ENCODE data around the gene PARP2.
"Not testable (repeated sequence)": the region's sequence is repeated elsewhere in the genome, so short reads cannot be mapped to it uniquely, and the experiment has no call there.

PARP2 gene

GRCh38 chr14:20346713-20347112 is 3.3 kb downstream of the PARP2 start:
- FAIRE-seq (no peak), DNase-seq (ENCODE audit: low spot score) (no peak)

GRCh38 chr14:20347747-20348146 is 4.3 kb downstream of the PARP2 start:
- no peak for FAIRE-seq
- DNase-seq (ENCODE audit: low spot score), result no peak

- no peak for DNase-seq (ENCODE audit: low spot score)
- no peak for FAIRE-seq
Observed at GRCh38 chr14:20350282-20350681, 6.8 kb downstream of the PARP2 start.

- FAIRE-seq, result no peak
- no peak for DNase-seq (ENCODE audit: low spot score)
Observed at GRCh38 chr14:20350860-20351259, 7.4 kb downstream of the PARP2 start.

DNA sequence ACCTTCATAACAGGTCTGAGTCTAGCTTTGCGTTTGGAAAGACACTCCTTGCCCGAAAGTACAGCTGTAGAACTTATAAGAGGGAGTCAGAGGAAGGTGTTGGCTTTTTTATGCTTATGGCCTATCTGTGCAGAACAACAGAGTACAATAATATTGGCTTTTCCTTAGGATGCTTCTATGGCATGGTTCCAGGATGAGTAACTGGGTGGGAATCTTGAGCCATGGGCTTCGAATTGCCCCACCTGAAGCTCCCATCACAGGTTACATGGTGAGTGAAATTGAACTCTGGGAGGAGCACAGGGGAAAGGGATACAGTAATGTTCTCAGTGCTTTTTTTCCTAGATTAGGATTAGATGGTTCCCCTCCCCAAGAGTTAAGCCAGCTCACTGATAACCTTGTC is 13.0 kb downstream of the PARP2 start:
- DNase-seq (ENCODE audit: low spot score) (no peak), FAIRE-seq (no peak)

DNA sequence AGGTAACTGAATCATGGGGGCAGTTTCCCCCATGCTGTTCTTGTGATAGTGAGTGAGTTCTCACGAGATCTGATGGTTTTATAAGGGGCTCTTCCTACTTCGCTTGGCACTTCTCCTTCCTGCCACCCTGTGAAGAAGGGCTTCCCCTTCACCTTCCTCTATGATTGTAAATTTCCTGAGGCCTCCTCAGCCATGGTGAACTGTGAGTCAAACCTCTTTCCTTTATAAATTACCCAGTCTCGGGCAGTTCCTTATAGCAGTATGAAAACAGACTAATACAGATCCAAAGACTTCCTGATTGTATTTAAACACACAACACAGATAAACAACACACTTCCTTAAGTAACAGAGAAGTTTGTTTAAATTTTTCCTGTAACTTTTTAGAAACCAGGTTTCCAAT is 15.0 kb downstream of the PARP2 start:
- not testable (repeated sequence) for DNase-seq (ENCODE audit: low spot score); FAIRE-seq

GRCh38 chr14:20365928-20366327 is 22.5 kb downstream of the PARP2 start:
- FAIRE-seq, result no peak

GRCh38 chr14:20372796-20373195 is 29.4 kb downstream of the PARP2 start:
- FAIRE-seq (no peak), DNase-seq (ENCODE audit: low spot score) (no peak)

More at GRCh38 chr14:20365928-20366327, 22.5 kb downstream of the PARP2 start:
- DNase-seq (ENCODE audit: low spot score), result no peak

GRCh38 chr14:20375471-20375870 is 32.0 kb downstream of the PARP2 start:
- DNase-seq (ENCODE audit: low spot score) (no peak), FAIRE-seq (no peak)

DNA sequence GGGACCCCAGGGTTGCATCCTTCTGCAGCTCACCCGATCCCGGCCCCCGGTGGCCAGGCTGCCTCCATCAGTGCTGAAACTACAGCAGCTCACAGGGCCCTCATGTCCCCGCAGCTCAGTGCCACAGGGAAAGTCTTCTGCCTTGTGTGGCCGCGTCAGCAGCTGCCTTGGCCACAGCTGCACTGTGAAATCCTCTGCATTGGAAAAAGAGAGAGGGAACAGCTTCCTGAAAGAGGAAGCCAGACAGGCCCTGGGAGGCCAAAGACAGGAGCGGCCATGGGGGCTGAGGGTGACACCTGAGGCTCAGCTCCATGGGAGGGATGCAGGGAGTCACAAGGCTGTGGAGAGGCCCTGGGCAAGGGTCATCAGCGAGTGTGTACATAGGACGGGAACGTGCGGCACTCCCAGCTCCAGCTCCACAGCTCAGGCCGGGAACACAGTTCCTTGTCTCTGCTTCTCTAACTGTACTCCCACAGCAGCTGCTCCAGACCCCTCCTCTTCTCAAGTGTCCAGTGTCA is 32.7 kb downstream of the PARP2 start:
- FAIRE-seq (no peak), DNase-seq (ENCODE audit: low spot score) (no peak)

DNA sequence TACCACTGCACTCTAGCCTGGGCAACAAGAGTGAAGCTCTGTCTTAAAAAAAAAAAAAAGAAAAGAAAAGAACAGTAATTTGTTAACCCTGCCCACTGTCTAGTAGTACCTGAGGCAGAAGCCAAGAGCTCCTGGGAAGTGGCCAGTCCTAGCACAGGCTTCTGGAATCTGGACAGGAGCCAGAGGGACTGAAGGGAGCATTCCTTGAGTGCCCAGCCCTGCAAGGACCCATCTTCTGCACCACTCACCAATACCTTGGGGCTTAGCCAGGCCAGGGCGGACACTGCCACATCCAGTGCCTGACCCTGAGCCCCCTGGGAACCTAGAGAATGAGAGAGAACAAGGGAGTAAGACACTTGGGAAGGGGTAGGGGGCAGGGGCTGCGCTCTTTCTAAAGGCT is 33.7 kb downstream of the PARP2 start:
- DNase-seq (ENCODE audit: low spot score), result no peak
- FAIRE-seq, result no peak

DNA sequence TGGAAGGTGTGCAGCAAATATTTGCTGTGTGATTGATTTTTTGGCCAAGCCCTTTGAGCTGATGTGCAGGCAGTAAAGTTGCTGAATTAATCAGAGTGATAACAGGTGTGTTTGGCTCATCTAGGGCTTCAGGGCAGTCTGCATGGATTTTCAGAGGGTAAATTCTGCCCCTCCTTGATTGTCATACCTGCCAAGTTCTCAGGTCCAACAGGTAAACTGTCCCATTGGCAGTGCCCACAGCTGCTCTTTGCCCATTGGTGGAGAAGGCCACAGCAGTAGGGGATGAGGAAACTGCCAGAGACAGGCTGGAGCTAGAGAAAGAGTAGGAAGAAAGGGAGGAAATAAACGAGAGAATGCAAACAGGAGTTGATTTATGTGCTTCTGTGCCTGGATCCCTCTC is 36.3 kb downstream of the PARP2 start:
- no peak for DNase-seq (ENCODE audit: low spot score)
- no peak for FAIRE-seq

DNA sequence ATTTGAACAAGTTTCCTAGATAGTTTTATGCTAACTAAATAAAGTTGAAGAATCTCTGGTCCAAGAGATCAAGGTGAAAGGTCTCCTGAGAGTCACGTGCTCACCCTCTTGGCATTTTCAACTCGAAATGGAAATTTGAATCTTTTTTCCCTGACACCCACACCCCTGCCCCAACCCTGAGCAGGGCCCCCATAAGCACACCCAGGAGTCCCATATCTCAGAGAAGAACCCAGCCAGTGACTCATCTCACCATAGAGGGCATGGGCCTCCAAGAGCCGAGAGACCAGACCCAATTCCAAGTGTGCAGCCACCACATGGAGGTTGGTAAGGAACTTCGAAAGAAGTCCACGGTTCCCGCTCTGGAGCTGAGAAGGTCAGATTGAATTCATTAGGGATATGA is 37.2 kb downstream of the PARP2 start:
- no peak for FAIRE-seq
- DNase-seq (ENCODE audit: low spot score), result no peak

DNA sequence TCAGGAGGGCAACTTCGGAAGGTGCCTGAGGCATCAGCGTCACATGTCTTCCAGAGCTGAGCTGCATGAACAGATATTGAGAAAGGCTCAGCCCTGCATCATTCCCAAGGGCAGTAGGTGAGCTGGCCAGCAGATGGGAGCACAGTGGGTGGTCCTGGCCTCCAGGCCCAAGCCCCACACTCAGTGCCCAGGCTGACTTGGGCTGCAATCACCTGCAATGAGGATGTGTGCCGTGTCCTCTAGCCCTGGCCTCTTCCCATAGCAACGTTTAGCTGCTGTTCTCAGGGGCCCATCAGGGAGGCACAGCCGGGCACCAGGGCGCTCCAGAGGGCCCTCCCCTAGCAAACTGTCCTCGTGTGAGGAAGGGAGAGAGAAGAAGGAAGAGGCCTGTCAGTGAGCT is 37.9 kb downstream of the PARP2 start:
- FAIRE-seq, result no peak
- DNase-seq (ENCODE audit: low spot score), result no peak

DNA sequence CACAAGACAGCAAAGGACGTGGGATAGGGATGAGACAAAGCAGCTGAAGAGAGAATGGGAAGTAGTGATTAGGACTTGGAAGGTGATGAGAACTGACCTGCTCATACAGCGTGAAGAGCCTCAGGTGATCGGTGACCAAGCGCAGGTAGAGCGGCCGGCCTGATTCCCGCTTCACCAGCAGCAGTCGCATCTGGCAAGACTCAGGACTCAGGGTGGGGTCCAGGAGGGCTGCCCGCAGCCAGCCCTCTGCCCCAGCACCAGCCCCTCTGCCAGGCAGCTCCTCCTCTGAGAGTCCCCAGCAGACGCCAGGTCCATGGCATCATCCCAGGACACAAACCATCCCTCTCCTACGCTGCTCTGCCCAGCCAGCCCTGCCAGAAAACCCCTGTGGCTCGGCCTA is 39.1 kb downstream of the PARP2 start:
- no peak for FAIRE-seq
- no peak for DNase-seq (ENCODE audit: low spot score)

- DNase-seq (ENCODE audit: low spot score) (no peak), FAIRE-seq (no peak)
Observed at GRCh38 chr14:20383032-20383431, 39.6 kb downstream of the PARP2 start.

DNA sequence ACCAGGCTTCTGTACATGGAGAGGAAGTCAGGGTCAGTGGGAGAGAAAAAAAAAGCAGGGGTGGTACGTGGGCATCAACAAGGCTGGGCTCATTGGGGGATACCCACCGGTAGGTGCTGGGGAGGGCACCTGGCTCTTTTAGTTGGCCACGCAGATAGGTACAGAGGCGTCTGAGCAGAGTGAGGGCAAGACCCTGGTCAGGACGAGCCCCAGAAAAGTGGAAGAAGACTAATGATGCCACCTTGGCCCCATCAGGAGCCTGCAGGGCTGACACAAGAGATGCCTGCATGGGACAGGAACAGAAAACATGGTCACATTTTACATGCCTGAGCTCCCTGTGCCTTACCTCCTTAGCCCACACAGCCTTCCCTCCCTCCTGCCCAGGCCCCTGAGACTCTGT is 40.2 kb downstream of the PARP2 start:
- DNase-seq (ENCODE audit: low spot score), result no peak
- FAIRE-seq, result no peak

DNA sequence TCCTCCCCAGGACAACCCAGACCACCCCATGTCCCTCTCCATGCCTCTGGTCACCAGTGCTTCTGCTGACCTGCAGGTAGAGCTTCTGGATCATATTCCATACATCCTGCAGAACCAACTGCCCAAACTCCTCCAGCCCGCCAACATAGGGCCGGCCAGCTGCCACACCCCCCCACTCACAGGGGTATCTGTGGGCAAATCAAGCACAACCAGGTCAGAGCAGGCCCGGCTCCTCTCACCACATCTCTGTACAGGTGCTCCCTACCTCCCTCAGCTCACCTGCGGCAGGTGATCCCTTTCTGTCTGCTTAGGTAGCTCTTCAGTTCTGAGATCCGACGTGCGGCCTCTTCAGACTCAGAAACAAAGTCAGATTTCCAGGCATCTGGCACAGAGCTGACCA is 40.9 kb downstream of the PARP2 start:
- no peak for DNase-seq (ENCODE audit: low spot score)
- FAIRE-seq, result no peak

DNA sequence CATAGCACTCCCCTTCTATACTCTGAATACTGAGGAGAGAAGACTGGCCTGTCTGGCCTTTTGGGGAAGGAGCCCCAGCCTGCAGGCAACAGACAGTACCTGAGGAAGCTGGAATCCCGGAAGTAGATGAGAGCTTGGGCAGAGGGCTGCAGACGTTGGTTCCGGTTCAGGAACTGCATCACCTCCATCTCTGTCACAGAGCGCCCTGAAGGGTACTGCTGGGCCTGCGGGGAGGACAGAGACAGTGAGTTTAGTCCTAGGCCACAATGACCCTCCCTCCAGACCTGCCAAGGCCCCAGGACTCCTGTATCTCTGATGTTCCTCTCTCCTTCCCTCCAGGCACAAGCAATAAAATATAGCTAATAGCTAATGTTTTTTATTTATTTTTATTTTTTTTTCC is 41.5 kb downstream of the PARP2 start:
- DNase-seq (ENCODE audit: low spot score) (no peak), FAIRE-seq (no peak)

DNA sequence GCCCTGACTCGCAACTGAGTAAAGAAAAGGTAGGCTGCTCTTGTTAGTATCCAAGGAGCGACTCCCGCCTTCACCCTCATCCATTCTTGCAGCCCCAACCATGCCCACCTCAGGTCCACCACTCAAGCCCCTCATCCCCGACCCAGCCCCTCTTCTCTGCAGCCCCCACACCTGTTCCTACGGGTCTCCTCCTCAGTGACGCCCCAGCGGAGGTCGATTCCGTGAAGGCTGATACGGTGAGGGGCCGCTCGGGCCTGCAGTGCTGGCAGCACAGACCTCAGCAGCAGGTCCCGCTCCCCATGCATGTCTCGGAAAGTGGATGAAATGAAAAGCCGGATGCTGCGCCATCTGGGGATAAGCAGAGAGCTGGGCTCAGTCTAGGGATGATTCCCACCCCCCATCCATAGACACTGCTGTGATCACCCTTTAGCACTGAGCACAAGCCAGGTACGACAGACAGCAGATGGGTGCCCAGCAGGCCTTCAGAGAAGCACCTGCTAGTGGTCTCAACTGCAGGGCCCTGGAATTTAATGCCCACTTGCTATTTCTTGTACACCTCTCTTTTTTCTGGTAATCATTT is 42.9 kb downstream of the PARP2 start:
- FAIRE-seq, result no peak
- no peak for DNase-seq (ENCODE audit: low spot score)

DNA sequence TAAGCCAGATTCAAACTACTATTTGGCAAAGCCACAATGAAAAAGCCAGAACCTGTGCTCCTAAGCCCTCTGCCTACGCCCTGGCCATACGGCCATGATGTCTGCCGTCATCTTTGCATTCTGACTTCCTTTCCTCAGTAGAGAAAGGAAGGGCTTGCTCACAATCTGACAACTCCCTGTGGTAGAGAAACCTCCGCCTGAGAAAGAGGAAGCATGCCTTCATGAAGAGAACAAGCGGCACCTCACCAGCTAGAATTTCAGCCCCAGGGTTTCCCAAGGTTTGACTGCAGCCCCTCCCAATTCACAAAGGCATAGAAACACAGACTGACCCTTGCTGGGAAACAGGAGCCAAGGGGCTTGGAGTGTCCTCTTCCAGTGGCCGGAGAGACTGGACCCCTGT is 44.1 kb downstream of the PARP2 start:
- DNase-seq (ENCODE audit: low spot score) (no peak), FAIRE-seq (no peak)

DNA sequence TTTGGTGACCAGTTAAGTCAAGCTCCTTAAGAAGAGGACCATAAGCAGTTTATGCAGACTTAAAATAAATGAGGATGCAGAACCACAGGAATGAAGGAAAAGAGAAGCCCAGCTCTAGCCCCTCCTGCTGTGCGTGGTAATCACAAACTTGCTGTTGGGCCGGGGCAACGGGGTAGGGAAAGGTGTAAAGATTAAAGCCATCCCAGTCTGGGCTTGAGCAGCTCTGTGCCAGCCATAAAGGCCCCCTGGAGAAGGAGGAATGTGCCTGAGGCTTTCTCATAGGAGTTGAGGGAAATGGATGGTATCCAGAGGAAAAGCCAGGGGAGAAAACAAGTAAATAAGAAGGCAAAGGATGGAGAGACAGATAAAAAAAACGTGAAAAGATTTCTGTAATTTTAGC is 44.7 kb downstream of the PARP2 start:
- FAIRE-seq (no peak), DNase-seq (ENCODE audit: low spot score) (no peak)

GRCh38 chr14:20391505-20391904 is 48.1 kb downstream of the PARP2 start:
- no peak for FAIRE-seq
- DNase-seq (ENCODE audit: low spot score), result no peak

GRCh38 chr14:20397511-20397910 is 54.1 kb downstream of the PARP2 start:
- DNase-seq (ENCODE audit: low spot score) (no peak), FAIRE-seq (no peak)

Data from RCC 7860 (cell line).